Stimulated activated CD4-positive, alpha-beta T cell treated with anti-CD3 and anti-CD28 coated beads, Interleukin-1b, Interleukin-23, amount 100 ng/mL, for 48 hours (primary cell): ENCODE data around the gene HARS1.
"Not testable (repeated sequence)": the region's sequence is repeated elsewhere in the genome, so short reads cannot be mapped to it uniquely, and the experiment has no call there.

Source experiments
- DNase-seq: peaks from one replicate; pipeline ENCODE4 v3.0.0-alpha.2; 2020

HARS1 gene

GRCh38 chr5:140690941-140691924 lies at the start of gene HARS1, which contains the start of gene HARS2:
TSS of gene HARS1 (minus strand) at chr5:140691370. CDS start at chr5:140691304, 66 bp downstream.
TSS of gene HARS2 (plus strand) at chr5:140691455. CDS start at chr5:140691649, 194 bp downstream.
- peak; percentile 90 for DNase-seq

GRCh38 chr5:140737486-140737885 lies 46.3 kb upstream of the HARS1 start:
- DNase-seq = no peak

- no peak for DNase-seq
Observed at GRCh38 chr5:140734354-140734753, 43.2 kb upstream of the HARS1 start.

GRCh38 chr5:140733098-140733497 lies 41.9 kb upstream of the HARS1 start:
- DNase-seq = no peak

GRCh38 chr5:140725799-140726471 lies 34.8 kb upstream of the HARS1 start:
- peak; percentile 87 for DNase-seq

GRCh38 chr5:140721395-140721794 lies 30.2 kb upstream of the HARS1 start:
- not testable (repeated sequence) for DNase-seq

GRCh38 chr5:140720738-140721137 lies 29.6 kb upstream of the HARS1 start:
- DNase-seq = not testable (repeated sequence)

GRCh38 chr5:140718266-140718592 lies 27.1 kb upstream of the HARS1 start:
- DNase-seq = no peak

GRCh38 chr5:140716238-140716637 lies 25.1 kb upstream of the HARS1 start:
- DNase-seq = not testable (repeated sequence)

GRCh38 chr5:140713562-140714094 lies 22.5 kb upstream of the HARS1 start:
- no peak for DNase-seq

GRCh38 chr5:140711794-140712193 lies 20.6 kb upstream of the HARS1 start:
- no peak for DNase-seq

GRCh38 chr5:140710899-140711552 lies 19.9 kb upstream of the HARS1 start:
- DNase-seq = peak; percentile 93

- DNase-seq = not testable (repeated sequence)
Observed at GRCh38 chr5:140708787-140709186, 17.6 kb upstream of the HARS1 start.

GRCh38 chr5:140707812-140708211 lies 16.6 kb upstream of the HARS1 start:
- no peak for DNase-seq

- DNase-seq = peak; percentile 93
Observed at GRCh38 chr5:140700177-140701144, 9.3 kb upstream of the HARS1 start, which contains the start of gene ZMAT2. TSS of gene ZMAT2 (plus strand) at chr5:140700447. CDS start at chr5:140700461, 14 bp downstream.

GRCh38 chr5:140696891-140697492 lies 5.8 kb upstream of the HARS1 start:
- no peak for DNase-seq

GRCh38 chr5:140694276-140694675 lies 3.1 kb upstream of the HARS1 start:
- DNase-seq = no peak

GRCh38 chr5:140690376-140690932 lies 716 bp downstream of the HARS1 start:
- DNase-seq = no peak

GRCh38 chr5:140678993-140679392 lies 12.2 kb downstream of the HARS1 start:
- DNase-seq = no peak

- DNase-seq = no peak
Observed at GRCh38 chr5:140677947-140678346, 13.2 kb downstream of the HARS1 start.

- DNase-seq = no peak
Observed at GRCh38 chr5:140674629-140675028, 16.5 kb downstream of the HARS1 start.
